MCF 10A (cell line): ENCODE data around the gene CRIP1. TPM values are rescaled to one million over a fixed set of nuclear protein-coding genes. Genes with fewer than 3 reads are reported as not detected.

ENCODE experiments used
- BruUV-seq: library from RNA; stranded (reverse); fragments of 400-500 nt; replicated peaks from 2 replicates; lab custom pipeline; 2021; lab: Mats Ljungman, UMichigan
- CTCF ChIA-PET: fragments of 300-600 bp; sonication (Branson Sonifier 250); formaldehyde crosslinking; extraction: SDS; loops from one replicate; lab custom pipeline; 2021; ENCODE audit warnings: antibody characterized with exemption, inconsistent platforms; lab: Yijun Ruan, JAX
- POLR2A ChIA-PET: fragments of 300-600, 350-650 bp; sonication (Branson Sonifier 250); formaldehyde crosslinking; extraction: SDS; loops from one replicate; lab custom pipeline; 2020; ENCODE audit warnings: antibody characterized with exemption, inconsistent platforms; lab: Yijun Ruan, JAX
- DNase-seq: peaks from one replicate; pipeline ENCODE4 v3.0.0-alpha.2; 2018; ENCODE audit not compliant: unreplicated experiment
- H3K27ac Mint-ChIP-seq: one replicate; pipeline ENCODE4 v1.8.0; 2022; ENCODE audit warnings: mild to moderate bottlenecking, low read depth, mixed read lengths; ENCODE audit not compliant: unreplicated experiment
- H3K27me3 Mint-ChIP-seq: one replicate; pipeline ENCODE4 v1.8.0; 2022; ENCODE audit warnings: mixed read lengths; ENCODE audit not compliant: insufficient read depth, unreplicated experiment
- H3K36me3 Mint-ChIP-seq: one replicate; pipeline ENCODE4 v1.8.0; 2022; ENCODE audit warnings: mild to moderate bottlenecking, moderate library complexity, mixed read lengths; ENCODE audit not compliant: insufficient read depth, unreplicated experiment
- H3K4me1 Mint-ChIP-seq: one replicate; pipeline ENCODE4 v1.8.0; 2022; ENCODE audit warnings: mixed read lengths; ENCODE audit not compliant: insufficient read depth, unreplicated experiment
- H3K4me3 Mint-ChIP-seq: one replicate; pipeline ENCODE4 v1.8.0; 2022; ENCODE audit warnings: mild to moderate bottlenecking, moderate library complexity, mixed read lengths; ENCODE audit not compliant: unreplicated experiment
- H3K9me3 Mint-ChIP-seq: one replicate; pipeline ENCODE4 v1.8.0; 2022; ENCODE audit warnings: mixed read lengths; ENCODE audit not compliant: unreplicated experiment
- CTCF ChIP-seq: fragments of 200-600 bp; IDR thresholded peaks from one replicate; pipeline ENCODE4 v1.8.0; 2022; ENCODE audit warnings: antibody characterized with exemption, mild to moderate bottlenecking; ENCODE audit not compliant: unreplicated experiment
- intact Hi-C: fragments of 100-400 bp; cut with micrococcal nuclease; formaldehyde crosslinking; loops from 2 replicates; pipeline ENCODE4 v1.14.1; 2022
- total RNA-seq: library from RNA; stranded (reverse); gene quantifications from 2 replicates; pipeline ENCODE4 v1.2.3, GENCODE V29; 2022

The CRIP1 gene
- total RNA-seq, 1 experiment from 2014 or later = not detected

GRCh38 chr14:105476097-105476830 lies 10.4 kb upstream of the CRIP1 start:
- BruUV-seq = no TSS peak

GRCh38 chr14:105476831-105477659 lies 9.6 kb upstream of the CRIP1 start:
- no peak overlapping the region for H3K27ac Mint-ChIP-seq
- CTCF ChIA-PET = interaction anchor here (0.7 to 1.3 kb wide), 4 partner anchors 13 to 184 kb away, joined by 3 to 6 read pairs (median 4); no protein-coding TSS in a partner anchor
- peaks cover 8% of the 10 kb centered on the region for H3K36me3 Mint-ChIP-seq

More at GRCh38 chr14:105476097-105476830, 10.4 kb upstream of the CRIP1 start:
- H3K36me3 Mint-ChIP-seq = peaks cover 3% of the 10 kb centered on the region
- ChIA-PET CTCF (interaction anchor here (0.8 to 1.3 kb wide), 2 partner anchors 14 to 42 kb away, joined by 4 to 6 read pairs; no protein-coding TSS in a partner anchor), POLR2A (interaction anchor here (1.1 kb wide), 1 partner anchor 41 kb away, joined by 3 read pairs; no protein-coding TSS in a partner anchor)
- peaks cover 14% of the 10 kb centered on the region for H3K4me1 Mint-ChIP-seq
- H3K27ac Mint-ChIP-seq = no peak overlapping the region
- no peak for TF ChIP-seq CTCF
- DNase-seq = peak; percentile 25
- intact Hi-C loops = no loop called here
- H3K9me3 Mint-ChIP-seq = no peaks in the 10 kb centered on the region
- no peaks in the 10 kb centered on the region for H3K27me3 Mint-ChIP-seq
- H3K4me3 Mint-ChIP-seq = peak overlapping the region; percentile 64

GRCh38 chr14:105477660-105478397 lies 8.9 kb upstream of the CRIP1 start:
- no TSS peak for BruUV-seq
- no peak for DNase-seq
- Mint-ChIP-seq H3K9me3 (no peaks in the 10 kb centered on the region), H3K27ac (no peak overlapping the region), H3K27me3 (no peaks in the 10 kb centered on the region), H3K4me3 (no peak overlapping the region), H3K4me1 (peaks cover 18% of the 10 kb centered on the region), H3K36me3 (peaks cover 12% of the 10 kb centered on the region)
- POLR2A ChIA-PET = no interaction called here
- CTCF ChIA-PET = interaction anchor here (0.7 to 1.2 kb wide), 2 partner anchors 12 to 184 kb away, joined by 3 read pairs; no protein-coding TSS in a partner anchor
- intact Hi-C loops = no loop called here
- no peak for TF ChIP-seq CTCF

More at GRCh38 chr14:105476831-105477659, 9.6 kb upstream of the CRIP1 start:
- Mint-ChIP-seq H3K27me3 (no peaks in the 10 kb centered on the region), H3K4me1 (peaks cover 17% of the 10 kb centered on the region), H3K4me3 (peak overlapping the region; percentile 64), H3K9me3 (no peaks in the 10 kb centered on the region)
- DNase-seq = no peak
- BruUV-seq = no TSS peak
- no peak for TF ChIP-seq CTCF
- POLR2A ChIA-PET = interaction anchor here (1.1 kb wide), 1 partner anchor 42 kb away, joined by 3 read pairs; no protein-coding TSS in a partner anchor
- intact Hi-C loops = no loop called here
